HG02885 (cell line): Measurements from ENCODE around the gene TK2.

Experiments used
- ATAC-seq: cut with Tn5 transposase; IDR thresholded peaks from one replicate; pipeline ENCODE4 v1.9.1; 2021; ENCODE audit warnings: mild to moderate bottlenecking; ENCODE audit not compliant: unreplicated experiment, poor library complexity

TK2 gene

GRCh38 chr16:66548868-66549267, 1.1 kb downstream of the TK2 start:
- no peak for ATAC-seq

GRCh38 chr16:66548068-66548467, 1.9 kb downstream of the TK2 start:
- ATAC-seq: no peak

GRCh38 chr16:66547101-66547989, 2.6 kb downstream of the TK2 start:
- no peak for ATAC-seq

GRCh38 chr16:66544016-66544757, 5.7 kb downstream of the TK2 start:
- no peak for ATAC-seq

GRCh38 chr16:66543541-66543940, 6.4 kb downstream of the TK2 start:
- ATAC-seq: no peak

GRCh38 chr16:66542396-66542795, 7.5 kb downstream of the TK2 start:
- no peak for ATAC-seq

- no peak for ATAC-seq
Measured at GRCh38 chr16:66541388-66542355, 8.2 kb downstream of the TK2 start.

GRCh38 chr16:66539623-66540469, 10.1 kb downstream of the TK2 start:
- peak; percentile 92 for ATAC-seq

- no peak for ATAC-seq
Measured at GRCh38 chr16:66538910-66539309, 11.0 kb downstream of the TK2 start.

- no peak for ATAC-seq
Measured at GRCh38 chr16:66537236-66537635, 12.7 kb downstream of the TK2 start.

- no peak for ATAC-seq
Measured at GRCh38 chr16:66536525-66536924, 13.4 kb downstream of the TK2 start.

GRCh38 chr16:66534376-66534799, 15.5 kb downstream of the TK2 start:
- no peak for ATAC-seq

- ATAC-seq: no peak
Measured at GRCh38 chr16:66529475-66529874, 20.4 kb downstream of the TK2 start.

- ATAC-seq: no peak
Measured at GRCh38 chr16:66528294-66528693, 21.6 kb downstream of the TK2 start.

GRCh38 chr16:66525396-66526180, 24.3 kb downstream of the TK2 start:
- ATAC-seq: no peak

- ATAC-seq: peak; percentile 78
Measured at GRCh38 chr16:66524601-66525164, 25.2 kb downstream of the TK2 start.

- ATAC-seq: peak; percentile 30
Measured at GRCh38 chr16:66523861-66524354, 26.0 kb downstream of the TK2 start.
